A549 (cell line): ENCODE results near the gene ZFHX2. TPM values are rescaled to one million over a fixed set of nuclear protein-coding genes. Genes with fewer than 3 reads are reported as not detected.
A peak's percentile ranks its signal among the peaks of the same experiment; 100 is the strongest.

Experiments
- ATAC-seq, 2 experiments: fragments of 200-7000 bp in 1 of 2; fragments of >200 bp in 1 of 2; cut with Nextera tagmentation in 1 of 2; cut with Tn5 transposase in 1 of 2; 3 replicates each; pipeline versions ENCODE4 v1.8.0 to v1.9.1; 2018 to 2020; ENCODE audit warnings: mild to moderate bottlenecking in 1 of 2, moderate library complexity in 1 of 2
- CTCF ChIA-PET: fragments of 300-600 bp; sonication (Branson Sonifier 250); formaldehyde crosslinking; extraction: SDS; loops from one replicate; lab custom pipeline; 2021; ENCODE audit warnings: antibody characterized with exemption, inconsistent platforms; lab: Yijun Ruan, JAX
- POLR2A ChIA-PET: fragments of 350-600 bp; formaldehyde crosslinking; extraction: SDS; loops from one replicate; lab custom pipeline; 2021; ENCODE audit warnings: antibody characterized with exemption, inconsistent platforms; lab: Yijun Ruan, JAX
- DNase-seq, 2 experiments: peaks; one replicate each; pipeline versions ENCODE4 v3.0.0 to v3.0.0-alpha.2; 2011 to 2016; ENCODE audit warnings: low read depth in 1 of 2, low spot score in 1 of 2
- FAIRE-seq: peaks from 2 replicates; lab custom pipeline; 2011; peaks lifted over from hg19 to GRCh38; lab: Jason Lieb, UNC
- H3K27ac ChIP-seq, 2 experiments: fragments of >200 bp; sonication (Bioruptor Twin); formaldehyde crosslinking; 3 replicates each; pipeline ENCODE4 v1.5.1; 2016 to 2017
- H3K4me1 ChIP-seq: fragments of >200 bp; sonication (Bioruptor Twin); formaldehyde crosslinking; 3 replicates; pipeline ENCODE4 v1.6.1; 2016
- H3K4me2 ChIP-seq: fragments of >200 bp; sonication (Bioruptor Twin); formaldehyde crosslinking; 3 replicates; pipeline ENCODE4 v1.6.1; 2016
- H3K4me3 ChIP-seq: fragments of >200 bp; sonication (Bioruptor Twin); formaldehyde crosslinking; 3 replicates; pipeline ENCODE4 v1.5.1; 2016
- H3K9me3 ChIP-seq: fragments of >200 bp; sonication (Bioruptor Twin); formaldehyde crosslinking; 3 replicates; pipeline ENCODE4 v1.6.1; 2016
- ESRRA ChIP-seq: fragments of 150-350 bp; IDR thresholded peaks from 2 replicates; pipeline ENCODE4 v1.6.1; 2014; ENCODE audit warnings: mild to moderate bottlenecking, low read length, borderline replicate concordance
- FOSB ChIP-seq: fragments of 250-450 bp; sonication (Bioruptor Pico); IDR thresholded peaks from 2 replicates; pipeline ENCODE4 v1.5.0; 2020; ENCODE audit warnings: mild to moderate bottlenecking, moderate library complexity
- FOXS1 ChIP-seq: fragments of 250-450 bp; sonication (Bioruptor Pico); IDR thresholded peaks from 2 replicates; pipeline ENCODE4 v1.5.0; 2020; ENCODE audit warnings: mild to moderate bottlenecking, moderate library complexity
- HDAC2 ChIP-seq: fragments of 200-600 bp; sonication (generic); IDR thresholded peaks from 2 replicates; pipeline ENCODE4 v1.6.1; 2016
- JUN ChIP-seq, 2 experiments: fragments of >200 bp; sonication (Bioruptor Twin); formaldehyde crosslinking; IDR thresholded peaks; 2 replicates in 1 of 2; 3 replicates in 1 of 2; pipeline ENCODE4 v1.6.1; 2016 to 2017
- JUNB ChIP-seq: fragments of >200 bp; sonication (Bioruptor Twin); formaldehyde crosslinking; IDR thresholded peaks from 2 replicates; pipeline ENCODE4 v1.6.1; 2016
- MAFK ChIP-seq: fragments of 450-650 bp; IDR thresholded peaks from 2 replicates; pipeline ENCODE4 v1.6.1; 2014; ENCODE audit not compliant: partially characterized antibody
- MAZ ChIP-seq: fragments of 150-350 bp; IDR thresholded peaks from 2 replicates; pipeline ENCODE4 v1.6.1; 2014; ENCODE audit warnings: antibody characterized with exemption, low read depth, low read length, borderline replicate concordance
- PHF8 ChIP-seq: fragments of 200-600 bp; sonication (generic); IDR thresholded peaks from 2 replicates; pipeline ENCODE4 v1.6.1; 2016; ENCODE audit warnings: low read depth, mild to moderate bottlenecking, antibody characterized with exemption, moderate library complexity, borderline replicate concordance
- RFX5 ChIP-seq: fragments of 450-650 bp; IDR thresholded peaks from 2 replicates; pipeline ENCODE4 v1.7.1; 2014; ENCODE audit warnings: antibody characterized with exemption, mild to moderate bottlenecking, moderate library complexity
- RNF2 ChIP-seq: fragments of 200-600 bp; sonication (generic); IDR thresholded peaks from 2 replicates; pipeline ENCODE4 v1.6.1; 2016; ENCODE audit warnings: low read depth, mild to moderate bottlenecking, antibody characterized with exemption, moderate library complexity, borderline replicate concordance
- SREBF2 ChIP-seq: fragments of 450-650 bp; IDR thresholded peaks from 2 replicates; pipeline ENCODE4 v1.6.1; 2014; ENCODE audit warnings: mild to moderate bottlenecking, moderate library complexity
- WGBS: methylation state at CpG from one replicate; pipeline ENCODE4 v1.1.6; 2017; ENCODE audit errors: missing lambda C conversion rate; 5-methylcytosine and 5-hydroxymethylcytosine counted together
- polyA plus RNA-seq, 4 experiments: library from polyadenylated mRNA; depleted of rRNA in 3 of 4; stranded (reverse); fragments of >200 nt; fragmentation: RNase III in 1 of 4; extraction: RNeasy Plus Mini Kit Qiagen cat#74134 plus additional on column Dnase treatment in 1 of 4; gene quantifications; 2 replicates in 3 of 4; 3 replicates in 1 of 4; pipeline ENCODE4 v1.2.3, GENCODE V29; 2011 to 2017
- TF ChIP-seq, protein P1 (sequence below): fragments of >200 bp; sonication (Bioruptor Twin); formaldehyde crosslinking; IDR thresholded peaks from 3 replicates; pipeline ENCODE4 v1.6.1; 2016
- TF ChIP-seq, protein P2 (sequence below): fragments of 450-650 bp; IDR thresholded peaks from 2 replicates; pipeline ENCODE4 v1.6.1; 2014; ENCODE audit warnings: antibody characterized with exemption
- TF ChIP-seq, protein P3 (sequence below): fragments of >200 bp; sonication (Bioruptor Twin); formaldehyde crosslinking; IDR thresholded peaks from 3 replicates; pipeline ENCODE4 v1.5.1; 2016
- TF ChIP-seq, protein P4 (sequence below): fragments of 150-350 bp; IDR thresholded peaks from 2 replicates; pipeline ENCODE4 v1.6.1; 2014; ENCODE audit warnings: low read depth, mild to moderate bottlenecking, low read length

ZFHX2 gene
- polyA plus RNA-seq, 2 of the 4 experiments (the other 2 are of a cell fraction): 0.34 to 1.1 TPM

DNA sequence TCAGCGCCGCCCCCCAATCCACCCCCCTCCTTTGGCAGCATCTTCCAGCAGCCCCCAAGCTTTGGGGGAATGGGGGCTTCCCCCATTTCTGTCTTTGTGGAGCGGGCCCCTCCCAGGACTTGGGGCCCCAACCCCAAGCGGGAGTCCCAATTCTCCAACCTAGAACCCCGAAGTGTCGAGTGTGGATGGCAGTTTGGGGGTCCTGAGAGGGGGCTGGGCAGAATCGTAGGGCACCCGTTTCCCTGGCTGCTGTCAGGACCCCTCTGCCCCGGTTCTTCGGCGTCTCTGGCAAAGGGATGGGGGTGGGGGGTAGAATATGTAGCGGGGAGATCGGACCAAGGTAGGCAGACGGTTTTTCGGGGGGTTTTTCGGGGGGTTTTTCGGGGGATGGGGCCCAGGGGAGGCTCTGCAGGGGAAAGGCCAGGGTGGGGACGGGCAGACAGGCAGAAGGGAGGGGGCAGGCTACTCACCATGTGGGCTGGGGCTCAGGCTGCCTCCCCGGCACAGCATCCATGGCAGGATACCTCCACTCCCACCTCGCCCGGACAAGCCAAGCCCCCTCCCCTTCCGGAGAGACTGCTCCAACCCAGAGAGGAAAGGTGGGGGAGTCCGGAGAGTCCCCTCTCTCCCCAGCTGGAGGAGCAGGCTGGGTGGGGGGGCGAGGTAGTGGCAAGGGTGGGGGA is 26.3 kb upstream of the ZFHX2 start:
- H3K27ac ChIP-seq: no peak overlapping the region
- TF ChIP-seq MAFK (no peak), PHF8 (no peak), SREBF2 (no peak), FOXS1 (CRISPR knock-in tag) (no peak), JUNB (no peak)
- TF ChIP-seq, protein P1, sequence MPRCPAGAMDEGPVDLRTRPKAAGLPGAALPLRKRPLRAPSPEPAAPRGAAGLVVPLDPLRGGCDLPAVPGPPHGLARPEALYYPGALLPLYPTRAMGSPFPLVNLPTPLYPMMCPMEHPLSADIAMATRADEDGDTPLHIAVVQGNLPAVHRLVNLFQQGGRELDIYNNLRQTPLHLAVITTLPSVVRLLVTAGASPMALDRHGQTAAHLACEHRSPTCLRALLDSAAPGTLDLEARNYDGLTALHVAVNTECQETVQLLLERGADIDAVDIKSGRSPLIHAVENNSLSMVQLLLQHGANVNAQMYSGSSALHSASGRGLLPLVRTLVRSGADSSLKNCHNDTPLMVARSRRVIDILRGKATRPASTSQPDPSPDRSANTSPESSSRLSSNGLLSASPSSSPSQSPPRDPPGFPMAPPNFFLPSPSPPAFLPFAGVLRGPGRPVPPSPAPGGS: no peak
- TF ChIP-seq, all 56 proteins: peak for 0
- Histone ChIP-seq H3K4me1 (no peaks in the 10 kb centered on the region), H3K4me2 (peak overlapping the region; percentile 29; the same call in 2 of the 3 replicates), H3K9me3 (no peaks in the 10 kb centered on the region), H3K4me3 (no peak overlapping the region)
- DNase-seq: no peak
- ChIA-PET POLR2A (no interaction called here), CTCF (interaction anchor here (0.7 to 1.8 kb wide), 5 partner anchors 9 to 82 kb away, joined by 3 to 6 read pairs (median 4); no protein-coding TSS in a partner anchor)
- 13% methylated on average over 9 of the region's 24 CpGs for WGBS
- ATAC-seq: no peak
- FAIRE-seq: no peak

DNA sequence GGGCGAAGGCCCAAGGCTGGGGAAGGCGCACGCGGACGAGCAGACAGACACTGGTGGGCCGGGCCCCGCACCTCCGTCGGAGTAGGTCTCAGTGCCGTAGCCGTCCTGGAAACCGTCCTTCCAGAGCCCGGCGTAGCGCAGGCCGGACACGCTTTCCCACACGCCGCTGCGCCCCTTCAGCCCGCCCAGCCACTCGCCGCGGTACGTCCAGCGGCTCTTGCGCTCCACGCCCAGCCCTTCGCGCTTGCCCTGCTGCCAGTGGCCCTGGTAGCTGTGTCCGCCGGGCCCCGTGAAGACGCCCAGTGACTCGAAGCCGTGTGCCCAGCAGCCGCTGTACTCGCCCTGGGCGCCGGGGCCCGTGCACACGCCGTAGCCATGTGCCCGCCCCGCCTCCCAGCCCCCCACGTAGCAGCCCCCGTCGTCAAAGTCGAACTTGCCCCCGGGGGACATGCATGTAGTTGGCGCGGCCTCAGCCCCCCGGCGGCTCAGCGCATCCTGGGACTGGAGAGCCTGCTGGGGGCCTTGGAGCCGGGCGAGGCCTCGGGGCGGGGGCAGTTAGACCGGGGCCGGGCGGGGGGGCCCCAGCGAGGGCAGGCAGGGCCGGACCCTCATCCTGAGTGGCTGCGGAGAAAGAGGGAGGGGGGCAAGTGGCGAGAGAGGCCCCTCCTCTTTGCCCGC is 25.6 kb upstream of the ZFHX2 start:
- TF ChIP-seq JUN (IDR thresholded peaks at IDR 0.05) (no peak), FOSB (no peak), ESRRA (no peak), MAZ (no peak), RFX5 (no peak), HDAC2 (no peak), RNF2 (no peak)
- TF ChIP-seq, protein P2, sequence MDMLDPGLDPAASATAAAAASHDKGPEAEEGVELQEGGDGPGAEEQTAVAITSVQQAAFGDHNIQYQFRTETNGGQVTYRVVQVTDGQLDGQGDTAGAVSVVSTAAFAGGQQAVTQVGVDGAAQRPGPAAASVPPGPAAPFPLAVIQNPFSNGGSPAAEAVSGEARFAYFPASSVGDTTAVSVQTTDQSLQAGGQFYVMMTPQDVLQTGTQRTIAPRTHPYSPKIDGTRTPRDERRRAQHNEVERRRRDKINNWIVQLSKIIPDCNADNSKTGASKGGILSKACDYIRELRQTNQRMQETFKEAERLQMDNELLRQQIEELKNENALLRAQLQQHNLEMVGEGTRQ: no peak
- TF ChIP-seq, protein P3, sequence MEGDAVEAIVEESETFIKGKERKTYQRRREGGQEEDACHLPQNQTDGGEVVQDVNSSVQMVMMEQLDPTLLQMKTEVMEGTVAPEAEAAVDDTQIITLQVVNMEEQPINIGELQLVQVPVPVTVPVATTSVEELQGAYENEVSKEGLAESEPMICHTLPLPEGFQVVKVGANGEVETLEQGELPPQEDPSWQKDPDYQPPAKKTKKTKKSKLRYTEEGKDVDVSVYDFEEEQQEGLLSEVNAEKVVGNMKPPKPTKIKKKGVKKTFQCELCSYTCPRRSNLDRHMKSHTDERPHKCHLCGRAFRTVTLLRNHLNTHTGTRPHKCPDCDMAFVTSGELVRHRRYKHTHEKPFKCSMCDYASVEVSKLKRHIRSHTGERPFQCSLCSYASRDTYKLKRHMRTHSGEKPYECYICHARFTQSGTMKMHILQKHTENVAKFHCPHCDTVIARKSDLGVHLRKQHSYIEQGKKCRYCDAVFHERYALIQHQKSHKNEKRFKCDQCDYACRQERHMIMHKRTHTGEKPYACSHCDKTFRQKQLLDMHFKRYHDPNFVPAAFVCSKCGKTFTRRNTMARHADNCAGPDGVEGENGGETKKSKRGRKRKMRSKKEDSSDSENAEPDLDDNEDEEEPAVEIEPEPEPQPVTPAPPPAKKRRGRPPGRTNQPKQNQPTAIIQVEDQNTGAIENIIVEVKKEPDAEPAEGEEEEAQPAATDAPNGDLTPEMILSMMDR: no peak
- TF ChIP-seq, protein P4, sequence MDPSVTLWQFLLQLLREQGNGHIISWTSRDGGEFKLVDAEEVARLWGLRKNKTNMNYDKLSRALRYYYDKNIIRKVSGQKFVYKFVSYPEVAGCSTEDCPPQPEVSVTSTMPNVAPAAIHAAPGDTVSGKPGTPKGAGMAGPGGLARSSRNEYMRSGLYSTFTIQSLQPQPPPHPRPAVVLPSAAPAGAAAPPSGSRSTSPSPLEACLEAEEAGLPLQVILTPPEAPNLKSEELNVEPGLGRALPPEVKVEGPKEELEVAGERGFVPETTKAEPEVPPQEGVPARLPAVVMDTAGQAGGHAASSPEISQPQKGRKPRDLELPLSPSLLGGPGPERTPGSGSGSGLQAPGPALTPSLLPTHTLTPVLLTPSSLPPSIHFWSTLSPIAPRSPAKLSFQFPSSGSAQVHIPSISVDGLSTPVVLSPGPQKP: no peak
- TF ChIP-seq, all 56 proteins: peak for 0
- 78% methylated on average over 36 of the region's 67 CpGs for WGBS
- ChIA-PET POLR2A (no interaction called here), CTCF (interaction anchor here (0.7 to 1.5 kb wide), 2 partner anchors 19 to 81 kb away, joined by 3 to 6 read pairs; no protein-coding TSS in a partner anchor)
- FAIRE-seq (no peak), ATAC-seq (peak in 1 of 2 experiments; percentile 22; a peak in 1 of 6 replicates), DNase-seq (no peak)
- H3K4me3 ChIP-seq: no peak overlapping the region
- no peaks in the 10 kb centered on the region for H3K4me1 ChIP-seq
- H3K9me3 ChIP-seq: no peaks in the 10 kb centered on the region
- no peak overlapping the region for H3K27ac ChIP-seq
- H3K4me2 ChIP-seq: peak overlapping the region; percentile 29; the same call in 1 of the 3 replicates
